NCI-H748 treated with DMSO at 0.1 percent for 48 hours (cell line): ENCODE measurements around the gene STEEP1.
"Not testable (repeated sequence)": the region's sequence is repeated elsewhere in the genome, so short reads cannot be mapped to it uniquely, and the experiment has no call there.

Experiments
- DNase-seq: peaks from one replicate; lab custom pipeline; 2025; lab: John Stamatoyannopoulos, UW

The STEEP1 gene

GRCh38 chrX:119529345-119530276 is 35.6 kb downstream of the STEEP1 start:
- no peak for DNase-seq

GRCh38 chrX:119523664-119524184 is 41.5 kb downstream of the STEEP1 start:
- no peak for DNase-seq

GRCh38 chrX:119521246-119521645 is 44.0 kb downstream of the STEEP1 start:
- DNase-seq, result no peak

GRCh38 chrX:119518371-119518770 is 46.8 kb downstream of the STEEP1 start:
- no peak for DNase-seq

GRCh38 chrX:119516157-119516702 is 49.0 kb downstream of the STEEP1 start:
- DNase-seq, result peak; percentile 88

- peak; percentile 58 for DNase-seq
Observed at GRCh38 chrX:119512146-119512800, 52.9 kb downstream of the STEEP1 start.

- DNase-seq, result no peak
Observed at GRCh38 chrX:119507206-119507605, 58.0 kb downstream of the STEEP1 start.

GRCh38 chrX:119505945-119506344 is 59.3 kb downstream of the STEEP1 start:
- no peak for DNase-seq

- not testable (repeated sequence) for DNase-seq
Observed at GRCh38 chrX:119505145-119505544, 60.1 kb downstream of the STEEP1 start.

- no peak for DNase-seq
Observed at GRCh38 chrX:119503484-119503861, 61.7 kb downstream of the STEEP1 start.

GRCh38 chrX:119502727-119503483 is 62.3 kb downstream of the STEEP1 start:
- peak; percentile 73 for DNase-seq

- no peak for DNase-seq
Observed at GRCh38 chrX:119501511-119502148, 63.6 kb downstream of the STEEP1 start.

GRCh38 chrX:119500061-119500800 is 65.0 kb downstream of the STEEP1 start:
- no peak for DNase-seq

- DNase-seq, result no peak
Observed at GRCh38 chrX:119497185-119497584, 68.0 kb downstream of the STEEP1 start.

GRCh38 chrX:119495734-119496726 is 69.2 kb downstream of the STEEP1 start:
- no peak for DNase-seq

GRCh38 chrX:119493851-119494495 is 71.2 kb downstream of the STEEP1 start:
- not testable (repeated sequence) for DNase-seq

GRCh38 chrX:119492463-119492862 is 72.7 kb downstream of the STEEP1 start:
- DNase-seq, result no peak

GRCh38 chrX:119489212-119490074 is 75.8 kb downstream of the STEEP1 start:
- no peak for DNase-seq
